Body of pancreas (tissue), 4 donors: ENCODE data around the gene ANKDD1A. TPM values are rescaled to one million over a fixed set of nuclear protein-coding genes. Genes with fewer than 3 reads are reported as not detected.

Experiments
- ATAC-seq: fragments of 150-250 bp; one replicate; pipeline ENCODE4 v1.9.1; 2016
- DNase-seq, 4 donors: peaks; one replicate each; pipeline ENCODE4 v3.0.0-alpha.2; 2019
- H3K27ac ChIP-seq, 4 donors: fragments of 200-600 bp; sonication (generic); 1 replicate in 3 of 4; 2 replicates in 1 of 4; pipeline versions ENCODE4 v1.5.1 to v1.6.1; 2016 to 2019; ENCODE audit warnings: mild to moderate bottlenecking in 1 of 4, mixed read lengths in 1 of 4, moderate library complexity in 1 of 4
- H3K27me3 ChIP-seq, 2 donors: fragments of 200-600 bp; sonication (generic); one replicate each; pipeline ENCODE4 v1.6.0; 2016; ENCODE audit warnings: mild to moderate bottlenecking in 1 of 2
- H3K36me3 ChIP-seq, 2 donors: fragments of 200-600 bp; sonication (generic); replicated peaks in 1 of 2; 2 replicates each; pipeline ENCODE4 v1.5.1; 2016; ENCODE audit warnings: low read depth in 2 of 2; ENCODE audit not compliant: insufficient read depth in 1 of 2
- H3K4me1 ChIP-seq: fragments of 200-600 bp; sonication (generic); one replicate; pipeline ENCODE4 v1.6.0; 2016
- H3K4me3 ChIP-seq, 2 donors: fragments of 200-600 bp; sonication (generic); 1 replicate in 1 of 2; 2 replicates in 1 of 2; pipeline ENCODE4 v1.5.1; 2016 to 2019
- H3K9me3 ChIP-seq, 3 donors: fragments of 200-600 bp; sonication (generic); 1 replicate in 2 of 3; 2 replicates in 1 of 3; pipeline ENCODE4 v1.5.1; 2016
- CTCF ChIP-seq, 7 experiments: fragments of 450-650 bp in 4 of 7; fragments of 200-600 bp in 3 of 7; sonication (generic) in 3 of 7; IDR thresholded peaks; one replicate each; pipeline ENCODE4 v1.5.1; 2016 to 2019; ENCODE audit warnings: antibody characterized with exemption in 7 of 7
- POLR2A ChIP-seq, 3 donors: fragments of 450-650 bp; IDR thresholded peaks; one replicate each; pipeline ENCODE4 v1.6.1; 2016; ENCODE audit warnings: antibody characterized with exemption in 3 of 3, mild to moderate bottlenecking in 2 of 3
- WGBS, 2 donors: methylation state at CpG; one replicate each; pipeline ENCODE4 v1.1.5; 2017; 5-methylcytosine and 5-hydroxymethylcytosine counted together
- intact Hi-C: fragments of 100-400 bp; cut with DNase I; formaldehyde crosslinking; loops from one replicate; pipeline ENCODE4 v1.15.1; 2023
- total RNA-seq, 2 donors: library from RNA; depleted of rRNA; stranded (reverse); fragments of >200 nt; gene quantifications; one replicate each; pipeline ENCODE4 v1.1.0, GENCODE V29; 2016

ANKDD1A gene
- total RNA-seq, 2 donors from 2014 or later, result 3.9 to 18.8 TPM

GRCh38 chr15:64985366-64986033 lies 73.8 kb downstream of the ANKDD1A start:
- peaks cover 31% of the 10 kb centered on the region for H3K4me1 ChIP-seq
- no peaks in the 10 kb centered on the region for H3K36me3 ChIP-seq
- H3K27me3 ChIP-seq, result no peaks in the 10 kb centered on the region
- H3K9me3 ChIP-seq, result no peaks in the 10 kb centered on the region
- H3K27ac ChIP-seq, result peak overlapping the region in 2 of 4 donors; percentile 75 to 80
- peak in 1 of 4 donors; percentile 16 for DNase-seq
- intact Hi-C loops, result no loop called here
- H3K4me3 ChIP-seq, result no peak overlapping the region
- no peak for TF ChIP-seq POLR2A (IDR thresholded peaks at IDR 0.05)
- no peak for TF ChIP-seq CTCF (IDR thresholded peaks at IDR 0.05)
- WGBS, 2 donors, result 33 to 46% methylated on average over 9 of the region's 9 CpGs
- no peak for ATAC-seq

GRCh38 chr15:64987136-64987535 lies 75.4 kb downstream of the ANKDD1A start:
- intact Hi-C loops, result no loop called here
- no peak overlapping the region for H3K27ac ChIP-seq
- ATAC-seq (no peak), DNase-seq (no peak)
- H3K4me1 ChIP-seq, result peaks cover 32% of the 10 kb centered on the region
- TF ChIP-seq POLR2A (IDR thresholded peaks at IDR 0.05) (no peak), CTCF (IDR thresholded peaks at IDR 0.05) (no peak)
- no peaks in the 10 kb centered on the region for H3K36me3 ChIP-seq
- H3K4me3 ChIP-seq, result no peak overlapping the region
- H3K9me3 ChIP-seq, result no peaks in the 10 kb centered on the region
- no peaks in the 10 kb centered on the region for H3K27me3 ChIP-seq
- WGBS, 2 donors, result 64 to 69% methylated on average over 3 of the region's 3 CpGs

- ATAC-seq, result peak; percentile 94
- intact Hi-C loops, result no loop called here
- 0% methylated on average over 23 to 37 of the region's 75 CpGs for WGBS, 2 donors
- no peaks in the 10 kb centered on the region for H3K36me3 ChIP-seq
- peaks cover 32% of the 10 kb centered on the region for H3K4me1 ChIP-seq
- H3K4me3 ChIP-seq, result peak within 1 kb of the TSS; percentile 70 to 98
- DNase-seq, result peak; percentile 94
- H3K9me3 ChIP-seq, result no peaks in the 10 kb centered on the region
- TF ChIP-seq POLR2A (IDR thresholded peaks at IDR 0.05), result peak; percentile 64 to 87 (median 86)
- TF ChIP-seq CTCF (IDR thresholded peaks at IDR 0.05), result peak in 1 of 7 experiments; percentile 9
- H3K27ac ChIP-seq, result peak within 1 kb of the TSS; percentile 76 to 94 (median 86)
- no peaks in the 10 kb centered on the region for H3K27me3 ChIP-seq
Measured at GRCh38 chr15:64989416-64990167, 77.9 kb downstream of the ANKDD1A start, which contains the start of gene SPG21. TSS of gene SPG21 (minus strand) at chr15:64989914. CDS start at chr15:64983569, 6,345 bp downstream.

- no peaks in the 10 kb centered on the region for H3K9me3 ChIP-seq
- peak overlapping the region in 1 of 2 donors; percentile 98 for H3K4me3 ChIP-seq
- no peak for ATAC-seq
- 2% methylated on average over 9 of the region's 9 CpGs for WGBS, 2 donors
- H3K27ac ChIP-seq, result peak overlapping the region; percentile 72 to 94 (median 86)
- peaks cover 30% of the 10 kb centered on the region for H3K4me1 ChIP-seq
- no peaks in the 10 kb centered on the region for H3K27me3 ChIP-seq
- no peaks in the 10 kb centered on the region for H3K36me3 ChIP-seq
- no peak for DNase-seq
- TF ChIP-seq POLR2A (IDR thresholded peaks at IDR 0.05) (no peak), CTCF (IDR thresholded peaks at IDR 0.05) (no peak)
- intact Hi-C loops, result no loop called here
Measured at GRCh38 chr15:64990168-64990470, 78.4 kb downstream of the ANKDD1A start.
